K562 (cell line): Measurements from ENCODE around the gene BAIAP2L2. TPM values are rescaled to one million over a fixed set of nuclear protein-coding genes. Genes with fewer than 3 reads are reported as not detected.
A peak's percentile ranks its signal among the peaks of the same experiment; 100 is the strongest.

ENCODE experiments used
- ATAC-seq: fragments of 200-7000 bp; cut with Tn5 transposase; 3 replicates; pipeline ENCODE4 v1.9.1; 2020; ENCODE audit warnings: moderate library complexity
- BruUV-seq: library from RNA; stranded (reverse); fragments of 400-500 nt; replicated peaks from 2 replicates; lab custom pipeline; 2021; lab: Mats Ljungman, UMichigan
- CTCF ChIA-PET: fragments of 300-600 bp; formaldehyde crosslinking; extraction: SDS; loops from one replicate; lab custom pipeline; 2021; ENCODE audit warnings: low intra/inter-chr PET ratio; lab: Yijun Ruan, JAX
- POLR2A ChIA-PET: fragments of 300-600, 350-650 bp; sonication (Branson Sonifier 250); formaldehyde crosslinking; extraction: SDS; loops from one replicate; lab custom pipeline; 2021; ENCODE audit warnings: antibody characterized with exemption, inconsistent platforms; lab: Yijun Ruan, JAX
- DNase-seq, 4 experiments: peaks; one replicate each; pipeline versions ENCODE4 v3.0.0 to v3.0.0-alpha.2; 2011 to 2018; ENCODE audit warnings: low spot score in 3 of 4, mixed read lengths in 3 of 4; ENCODE audit errors: extremely low read depth in 1 of 4
- FAIRE-seq: peaks from 2 replicates; lab custom pipeline; 2011; peaks lifted over from hg19 to GRCh38; lab: Jason Lieb, UNC
- H2AFZ ChIP-seq: 2 replicates; pipeline ENCODE4 v1.6.0; 2011; ENCODE audit warnings: low read depth, low read length, control low read depth, inconsistent platforms
- H3K27ac ChIP-seq: fragments of 200-600 bp; 3 replicates; pipeline ENCODE4 v1.8.0; 2011; ENCODE audit warnings: low read depth, mild to moderate bottlenecking, control low read depth, inconsistent platforms, low read length, moderate library complexity, mixed read lengths; ENCODE audit errors: extremely low read depth
- H3K27me3 ChIP-seq, 2 experiments: fragments of 300-600 bp in 1 of 2; 2 replicates in 1 of 2; 3 replicates in 1 of 2; pipeline versions ENCODE4 v1.6.0 to v1.8.0; 2011; ENCODE audit warnings: inconsistent platforms in 2 of 2, low read length in 2 of 2, mild to moderate bottlenecking in 1 of 2, mixed read lengths in 1 of 2, moderate library complexity in 1 of 2; ENCODE audit not compliant: control insufficient read depth in 2 of 2, insufficient read depth in 2 of 2
- H3K36me3 ChIP-seq: fragments of 300-600 bp; 3 replicates; pipeline ENCODE4 v1.8.0; 2011; ENCODE audit warnings: mild to moderate bottlenecking, low read length, inconsistent platforms; ENCODE audit not compliant: control insufficient read depth, insufficient read depth
- H3K4me1 ChIP-seq, 2 experiments: fragments of 200-600 bp in 1 of 2; replicated peaks in 1 of 2; 2 replicates in 1 of 2; 3 replicates in 1 of 2; pipeline versions ENCODE4 v1.5.1 to v1.8.0; 2011; ENCODE audit warnings: inconsistent platforms in 2 of 2, low read length in 2 of 2, mild to moderate bottlenecking in 1 of 2, mixed read lengths in 1 of 2, moderate library complexity in 1 of 2; ENCODE audit not compliant: control insufficient read depth in 2 of 2, insufficient read depth in 2 of 2
- H3K4me2 ChIP-seq: 2 replicates; pipeline ENCODE4 v1.6.1; 2011; ENCODE audit warnings: low read length, control low read depth, inconsistent platforms, mixed read lengths; ENCODE audit not compliant: insufficient read depth
- H3K4me3 ChIP-seq: fragments of 200-600 bp; sonication (generic), shearing (Covaris generic); 2 replicates; pipeline ENCODE4 v1.5.1; 2016; ENCODE audit warnings: control low read depth, inconsistent platforms
- H3K79me2 ChIP-seq: fragments of 200-600 bp; 3 replicates; pipeline ENCODE4 v1.8.0; 2011; ENCODE audit warnings: low read length, inconsistent platforms; ENCODE audit not compliant: control insufficient read depth, insufficient read depth
- H3K9ac ChIP-seq, 2 experiments: 2 replicates each; pipeline versions ENCODE4 v1.6.0 to v1.6.1; 2011; ENCODE audit warnings: low read depth in 2 of 2, low read length in 2 of 2, control low read depth in 1 of 2, inconsistent platforms in 1 of 2, mild to moderate bottlenecking in 1 of 2, mixed read lengths in 1 of 2; ENCODE audit not compliant: insufficient read depth in 1 of 2
- H3K9me1 ChIP-seq: one replicate; pipeline ENCODE4 v1.6.0; 2011; ENCODE audit warnings: inconsistent platforms, mild to moderate bottlenecking, low read length, moderate library complexity; ENCODE audit not compliant: control insufficient read depth, insufficient read depth
- H3K9me3 ChIP-seq: replicated peaks from 2 replicates; pipeline ENCODE4 v1.5.1; 2011; ENCODE audit warnings: low read depth, low read length, inconsistent platforms; ENCODE audit not compliant: control insufficient read depth, insufficient read depth
- H4K20me1 ChIP-seq: replicated peaks from 2 replicates; pipeline ENCODE4 v1.6.1; 2011; ENCODE audit warnings: low read length, inconsistent platforms, mixed read lengths; ENCODE audit not compliant: control insufficient read depth, insufficient read depth
- EGR1 ChIP-seq: fragments of 450-650 bp; conservative IDR thresholded peaks from 2 replicates; pipeline ENCODE4 v1.6.1; 2017; ENCODE audit warnings: mild to moderate bottlenecking
- ETV5 ChIP-seq: sonication (generic); formaldehyde crosslinking; IDR thresholded peaks from 2 replicates; pipeline ENCODE4 v1.4.0; 2020; ENCODE audit warnings: low read depth, mild to moderate bottlenecking, missing genetic modification reagents
- HMG20B ChIP-seq: fragments of 250-450 bp; sonication (Bioruptor Pico); IDR thresholded peaks from 2 replicates; pipeline ENCODE4 v1.5.0; 2021; ENCODE audit warnings: mild to moderate bottlenecking
- KLF6 ChIP-seq: fragments of 250-450 bp; sonication (Bioruptor Pico); IDR thresholded peaks from 2 replicates; pipeline ENCODE4 v1.4.0; 2020; ENCODE audit warnings: mild to moderate bottlenecking, moderate library complexity, borderline replicate concordance
- RBM25 ChIP-seq: fragments of 200-400 bp; formaldehyde crosslinking; IDR thresholded peaks from 2 replicates; pipeline ENCODE4 v1.6.1; 2018; ENCODE audit warnings: low read length, low read depth, moderate library complexity; ENCODE audit not compliant: severe bottlenecking
- WGBS: fragments of 100-300 bp; shearing (Covaris generic); methylation state at CpG from one replicate; pipeline ENCODE4 v1.1.6; 2016; ENCODE audit warnings: low coverage, mixed read lengths; ENCODE audit not compliant: insufficient coverage; ENCODE audit errors: missing lambda C conversion rate; 5-methylcytosine and 5-hydroxymethylcytosine counted together
- in situ Hi-C: fragments of 300-500 bp; cut with MboI; formaldehyde crosslinking; loops from 4 replicates; pipeline ENCODE4 v1.15.0; 2018; ENCODE audit warnings: inconsistent platforms, mixed read lengths
- intact Hi-C: fragments of 100-400 bp; cut with micrococcal nuclease; formaldehyde crosslinking; loops from 2 replicates; pipeline ENCODE4 v1.14.2; 2022
- polyA plus RNA-seq, 8 experiments: library from polyadenylated mRNA; depleted of rRNA in 4 of 8; stranded (reverse) in 5 of 8; unstranded in 3 of 8; fragments of >200 nt; fragmentation: Nextera tagmentation in 2 of 8; fragmentation: Illumina TruSeq in 1 of 8; extraction: Ambion mirVana in 2 of 8; extraction: Trizol in 1 of 8; gene quantifications; 2 replicates each; pipeline versions ENCODE4 v1.2.1 to v1.2.3, GENCODE V29; 2011 to 2014; ENCODE audit warnings: inconsistent platforms in 1 of 8, missing spikeins in 1 of 8
- total RNA-seq, 7 experiments: library from RNA; depleted of rRNA in 6 of 7; stranded (reverse); fragments of >200 nt in 6 of 7; fragmentation: Illumina TruSeq in 2 of 7; extraction: Trizol in 2 of 7; gene quantifications; 2 replicates each; pipeline versions ENCODE4 v1.2.1 to v1.2.3, GENCODE V29; 2011 to 2021; ENCODE audit warnings: low replicate concordance in 1 of 7
- TF ChIP-seq, protein P1 (sequence below): sonication (generic); formaldehyde crosslinking; IDR thresholded peaks from 2 replicates; pipeline ENCODE4 v1.8.1; 2023; ENCODE audit warnings: mild to moderate bottlenecking, missing genetic modification reagents
- TF ChIP-seq, protein P2 (sequence below), 2 experiments: IDR thresholded peaks; 2 replicates each; pipeline ENCODE4 v1.6.1; 2011; ENCODE audit warnings: borderline replicate concordance in 1 of 2, control low read depth in 1 of 2, low read depth in 1 of 2, low read length in 1 of 2, mild to moderate bottlenecking in 1 of 2, mixed read lengths in 1 of 2, moderate library complexity in 1 of 2; ENCODE audit not compliant: insufficient read depth in 1 of 2, insufficient read length in 1 of 2, poor library complexity in 1 of 2, severe bottlenecking in 1 of 2; ENCODE audit errors: extremely low read depth in 1 of 2

The BAIAP2L2 gene
- total and polyA plus RNA-seq, 9 of the 15 experiments (the other 6 are each of a cell fraction or from before 2014, with no cell fraction given) = 0.04 to 0.22 (median 0.07) TPM; not detected in 4

DNA sequence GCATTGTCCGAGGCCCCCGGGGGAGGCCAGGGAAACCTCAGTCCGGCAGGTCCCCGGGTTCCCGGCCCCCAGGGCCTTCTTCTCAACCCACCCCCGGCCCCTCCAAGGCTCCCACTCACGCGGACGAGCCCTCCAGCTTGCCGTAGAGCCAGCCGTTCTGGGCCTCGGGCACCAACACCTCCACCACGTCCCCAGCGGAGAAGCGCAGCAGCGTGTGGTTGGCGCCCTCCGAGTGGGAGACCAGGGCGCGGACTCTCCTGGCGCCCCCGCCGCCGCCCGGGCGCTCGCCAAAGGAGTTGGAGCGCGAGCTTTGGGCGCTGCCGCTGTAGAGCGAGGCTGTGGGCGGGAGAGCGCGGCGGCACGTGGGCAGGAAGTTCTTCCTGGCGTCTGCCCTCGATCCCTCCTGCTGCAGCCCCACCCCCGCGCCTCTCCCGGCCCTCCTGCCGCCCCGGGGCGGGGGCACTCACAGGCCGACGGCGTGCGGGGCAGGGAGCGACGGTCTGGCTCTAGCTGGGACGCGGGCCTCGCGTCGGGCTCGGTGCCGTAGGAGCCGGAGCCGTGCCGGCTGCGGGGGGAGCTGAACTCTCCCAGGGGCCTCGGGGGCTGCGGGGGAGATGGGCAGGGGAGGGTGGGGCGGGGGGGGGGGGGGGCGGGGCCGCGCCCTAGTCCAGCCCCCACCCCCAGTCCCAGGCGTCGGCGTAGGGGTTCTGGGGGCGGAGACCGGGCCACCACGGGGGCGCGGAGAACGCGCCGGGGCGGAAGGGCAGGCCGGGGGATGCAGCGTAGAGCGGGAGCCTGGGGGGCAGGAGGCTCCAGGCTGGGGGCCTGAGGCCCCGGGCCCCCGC, 21.6 kb downstream of the BAIAP2L2 start:
- no peaks in the 10 kb centered on the region for H4K20me1 ChIP-seq
- no peaks in the 10 kb centered on the region for H3K79me2 ChIP-seq
- intact Hi-C loops = no loop called here
- H3K4me3 ChIP-seq = no peak overlapping the region
- no peak overlapping the region for H2AFZ ChIP-seq
- H3K36me3 ChIP-seq = no peaks in the 10 kb centered on the region
- peak; percentile 93 for TF ChIP-seq RBM25
- no peak for TF ChIP-seq ETV5 (CRISPR knock-in tag)
- TF ChIP-seq, protein P1, sequence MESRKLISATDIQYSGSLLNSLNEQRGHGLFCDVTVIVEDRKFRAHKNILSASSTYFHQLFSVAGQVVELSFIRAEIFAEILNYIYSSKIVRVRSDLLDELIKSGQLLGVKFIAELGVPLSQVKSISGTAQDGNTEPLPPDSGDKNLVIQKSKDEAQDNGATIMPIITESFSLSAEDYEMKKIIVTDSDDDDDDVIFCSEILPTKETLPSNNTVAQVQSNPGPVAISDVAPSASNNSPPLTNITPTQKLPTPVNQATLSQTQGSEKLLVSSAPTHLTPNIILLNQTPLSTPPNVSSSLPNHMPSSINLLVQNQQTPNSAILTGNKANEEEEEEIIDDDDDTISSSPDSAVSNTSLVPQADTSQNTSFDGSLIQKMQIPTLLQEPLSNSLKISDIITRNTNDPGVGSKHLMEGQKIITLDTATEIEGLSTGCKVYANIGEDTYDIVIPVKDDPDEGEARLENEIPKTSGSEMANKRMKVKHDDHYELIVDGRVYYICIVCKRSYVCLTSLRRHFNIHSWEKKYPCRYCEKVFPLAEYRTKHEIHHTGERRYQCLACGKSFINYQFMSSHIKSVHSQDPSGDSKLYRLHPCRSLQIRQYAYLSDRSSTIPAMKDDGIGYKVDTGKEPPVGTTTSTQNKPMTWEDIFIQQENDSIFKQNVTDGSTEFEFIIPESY (CRISPR knock-in tag) = peak; percentile 92
- no peak for TF ChIP-seq KLF6 (CRISPR knock-in tag)
- TF ChIP-seq, protein P2, sequence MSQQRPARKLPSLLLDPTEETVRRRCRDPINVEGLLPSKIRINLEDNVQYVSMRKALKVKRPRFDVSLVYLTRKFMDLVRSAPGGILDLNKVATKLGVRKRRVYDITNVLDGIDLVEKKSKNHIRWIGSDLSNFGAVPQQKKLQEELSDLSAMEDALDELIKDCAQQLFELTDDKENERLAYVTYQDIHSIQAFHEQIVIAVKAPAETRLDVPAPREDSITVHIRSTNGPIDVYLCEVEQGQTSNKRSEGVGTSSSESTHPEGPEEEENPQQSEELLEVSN (IDR thresholded peaks at IDR 0.05; ENCODE audit: borderline replicate concordance in 1 of 2, extremely low read depth in 1 of 2, insufficient read depth in 1 of 2, insufficient read length in 1 of 2, low read depth in 1 of 2, low read length in 1 of 2, poor library complexity in 1 of 2, severe bottlenecking in 1 of 2) = peak in 1 of 2 experiments; percentile 62
- TF ChIP-seq HMG20B (CRISPR knock-in tag) = no peak
- 0 out of 2 replicates have a peak, but pooled peaks have one; percentile 14 for TF ChIP-seq EGR1
- peaks cover 0 to 24% of the 10 kb centered on the region in 2 experiments; a peak in 2 of 5 replicates for H3K27me3 ChIP-seq
- in situ Hi-C loops = no loop called here
- WGBS = 39% methylated on average over 7 of the region's 85 CpGs
- POLR2A ChIA-PET = no interaction called here
- no peaks in the 10 kb centered on the region for H3K9me1 ChIP-seq
- no peak overlapping the region for H3K27ac ChIP-seq
- CTCF ChIA-PET = no interaction called here
- H3K9me3 ChIP-seq = no peaks in the 10 kb centered on the region
- H3K4me2 ChIP-seq = no peak overlapping the region
- no peak overlapping the region for H3K9ac ChIP-seq
- no peak for FAIRE-seq
- no TSS peak for BruUV-seq
- no peak for ATAC-seq
- peak in 2 of 4 experiments; percentile 47 to 49 for DNase-seq
- peaks cover 0 to 27% of the 10 kb centered on the region in 2 experiments; a peak in 2 of 5 replicates for H3K4me1 ChIP-seq
